Esophagus muscularis mucosa (tissue), 4 donors: ENCODE data around the gene AP1S3. TPM values are rescaled to one million over a fixed set of nuclear protein-coding genes. Genes with fewer than 3 reads are reported as not detected.

Experiments
- DNase-seq: peaks from one replicate; pipeline ENCODE4 v3.0.0-alpha.2; 2017; ENCODE audit errors: extremely low spot score
- H3K27ac ChIP-seq, 4 donors: fragments of 200-600 bp; sonication (generic); replicated peaks in 1 of 4; 1 replicate in 3 of 4; 2 replicates in 1 of 4; pipeline ENCODE4 v1.5.1; 2016 to 2019; ENCODE audit warnings: mild to moderate bottlenecking in 1 of 4
- H3K27me3 ChIP-seq, 4 donors: fragments of 200-600 bp; sonication (generic); one replicate each; pipeline versions ENCODE4 v1.5.1 to v1.6.0; 2016 to 2019
- H3K36me3 ChIP-seq, 4 donors: fragments of 200-600 bp; sonication (generic); one replicate each; pipeline ENCODE4 v1.5.1; 2016 to 2019
- H3K4me1 ChIP-seq, 4 donors: fragments of 200-600 bp; sonication (generic); one replicate each; pipeline ENCODE4 v1.5.1; 2016 to 2019
- H3K4me3 ChIP-seq, 4 donors: fragments of 200-600 bp; sonication (generic); 1 replicate in 2 of 4; 2 replicates in 2 of 4; pipeline ENCODE4 v1.5.1; 2016 to 2019; ENCODE audit warnings: mild to moderate bottlenecking in 4 of 4, moderate library complexity in 1 of 4
- H3K9me3 ChIP-seq, 4 donors: fragments of 200-600 bp; sonication (generic); 1 replicate in 3 of 4; 2 replicates in 1 of 4; pipeline ENCODE4 v1.5.1; 2016 to 2019
- EP300 ChIP-seq: sonication (generic); formaldehyde crosslinking; IDR thresholded peaks from one replicate; pipeline ENCODE4 v1.6.1; 2017; ENCODE audit warnings: antibody characterized with exemption
- POLR2A ChIP-seq: fragments of 450-650 bp; IDR thresholded peaks from one replicate; pipeline ENCODE4 v1.6.1; 2017; ENCODE audit warnings: antibody characterized with exemption, moderate library complexity, mild to moderate bottlenecking, low read depth
- POLR2AphosphoS5 ChIP-seq, 2 donors: sonication (generic); formaldehyde crosslinking; IDR thresholded peaks; one replicate each; pipeline ENCODE4 v1.6.1; 2017; ENCODE audit warnings: antibody characterized with exemption in 2 of 2
- WGBS: methylation state at CpG from one replicate; pipeline ENCODE4 v1.1.5; 2018; 5-methylcytosine and 5-hydroxymethylcytosine counted together
- intact Hi-C: fragments of 100-400 bp; cut with DNase I; formaldehyde crosslinking; loops from one replicate; pipeline ENCODE4 v1.15.1; 2023
- total RNA-seq, 4 donors: library from RNA; depleted of rRNA; stranded (reverse); fragments of >200 nt; gene quantifications; one replicate each; pipeline versions ENCODE4 v1.1.0 to v1.2.1, GENCODE V29; 2016
- TF ChIP-seq, protein P1 (sequence below), 3 experiments: fragments of 200-600 bp in 2 of 3; fragments of 450-650 bp in 1 of 3; sonication (generic) in 2 of 3; IDR thresholded peaks; one replicate each; pipeline ENCODE4 v1.5.1; 2017 to 2019; ENCODE audit warnings: antibody characterized with exemption in 3 of 3, mild to moderate bottlenecking in 2 of 3, moderate library complexity in 1 of 3

Gene AP1S3
- total RNA-seq, 4 donors from 2014 or later = 0.40 to 2.7 (median 0.85) TPM

DNA sequence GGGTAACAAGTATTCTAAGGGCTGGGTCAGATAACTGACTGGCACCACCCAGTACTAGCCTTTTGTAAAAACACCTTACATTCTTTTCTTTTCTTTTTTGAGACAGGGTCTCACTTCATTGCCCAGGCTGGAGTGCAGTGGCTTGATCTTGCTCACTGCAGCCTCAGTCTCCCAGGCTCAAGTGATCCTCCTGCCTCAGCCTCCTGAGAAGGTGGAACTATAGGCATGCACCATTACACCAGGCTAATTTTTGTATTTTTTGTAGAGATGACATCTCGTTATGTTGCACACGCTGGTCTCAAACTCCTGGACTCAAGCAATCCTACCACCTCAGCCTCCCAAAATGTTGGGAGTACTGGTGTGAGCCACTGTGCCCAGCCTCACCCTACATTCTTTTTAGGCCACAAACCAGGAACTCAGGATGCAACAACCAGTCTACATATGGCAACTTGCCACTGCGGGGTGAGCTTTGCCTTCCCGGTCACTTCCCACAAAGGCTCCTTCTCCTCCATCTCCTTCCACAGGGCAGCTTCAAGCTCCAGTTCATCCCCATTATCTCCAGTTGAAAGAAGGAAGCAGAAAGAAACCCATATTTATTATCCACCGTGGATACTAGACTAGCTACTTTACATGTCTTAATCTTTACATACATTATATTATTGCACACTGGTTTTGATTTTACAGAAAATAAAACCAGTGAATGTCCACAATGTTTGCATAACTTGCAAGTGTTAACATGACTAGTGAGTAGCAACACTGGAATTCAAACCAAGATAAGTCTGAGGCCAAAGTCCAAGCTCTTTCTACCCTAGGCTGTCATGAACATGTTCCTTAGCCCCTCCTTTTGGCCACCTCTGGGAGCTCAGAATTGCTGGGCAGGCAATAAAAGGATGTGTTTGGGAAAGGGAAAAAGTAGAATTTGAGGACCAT, 23.7 kb upstream of the AP1S3 start:
- Histone ChIP-seq H3K4me3 (no peak overlapping the region), H3K9me3 (no peaks in the 10 kb centered on the region), H3K36me3 (no peaks in the 10 kb centered on the region), H3K27ac (no peak overlapping the region), H3K27me3 (no peaks in the 10 kb centered on the region), H3K4me1 (no peaks in the 10 kb centered on the region)
- no peak for DNase-seq
- intact Hi-C loops = no loop called here
- 76% methylated on average over 5 of the region's 5 CpGs for WGBS
- TF ChIP-seq, protein P1, sequence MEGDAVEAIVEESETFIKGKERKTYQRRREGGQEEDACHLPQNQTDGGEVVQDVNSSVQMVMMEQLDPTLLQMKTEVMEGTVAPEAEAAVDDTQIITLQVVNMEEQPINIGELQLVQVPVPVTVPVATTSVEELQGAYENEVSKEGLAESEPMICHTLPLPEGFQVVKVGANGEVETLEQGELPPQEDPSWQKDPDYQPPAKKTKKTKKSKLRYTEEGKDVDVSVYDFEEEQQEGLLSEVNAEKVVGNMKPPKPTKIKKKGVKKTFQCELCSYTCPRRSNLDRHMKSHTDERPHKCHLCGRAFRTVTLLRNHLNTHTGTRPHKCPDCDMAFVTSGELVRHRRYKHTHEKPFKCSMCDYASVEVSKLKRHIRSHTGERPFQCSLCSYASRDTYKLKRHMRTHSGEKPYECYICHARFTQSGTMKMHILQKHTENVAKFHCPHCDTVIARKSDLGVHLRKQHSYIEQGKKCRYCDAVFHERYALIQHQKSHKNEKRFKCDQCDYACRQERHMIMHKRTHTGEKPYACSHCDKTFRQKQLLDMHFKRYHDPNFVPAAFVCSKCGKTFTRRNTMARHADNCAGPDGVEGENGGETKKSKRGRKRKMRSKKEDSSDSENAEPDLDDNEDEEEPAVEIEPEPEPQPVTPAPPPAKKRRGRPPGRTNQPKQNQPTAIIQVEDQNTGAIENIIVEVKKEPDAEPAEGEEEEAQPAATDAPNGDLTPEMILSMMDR (IDR thresholded peaks at IDR 0.05) = no peak
- TF ChIP-seq EP300 = no peak
- no peak for TF ChIP-seq POLR2A
- no peak for TF ChIP-seq POLR2AphosphoS5 (IDR thresholded peaks at IDR 0.05)

DNA sequence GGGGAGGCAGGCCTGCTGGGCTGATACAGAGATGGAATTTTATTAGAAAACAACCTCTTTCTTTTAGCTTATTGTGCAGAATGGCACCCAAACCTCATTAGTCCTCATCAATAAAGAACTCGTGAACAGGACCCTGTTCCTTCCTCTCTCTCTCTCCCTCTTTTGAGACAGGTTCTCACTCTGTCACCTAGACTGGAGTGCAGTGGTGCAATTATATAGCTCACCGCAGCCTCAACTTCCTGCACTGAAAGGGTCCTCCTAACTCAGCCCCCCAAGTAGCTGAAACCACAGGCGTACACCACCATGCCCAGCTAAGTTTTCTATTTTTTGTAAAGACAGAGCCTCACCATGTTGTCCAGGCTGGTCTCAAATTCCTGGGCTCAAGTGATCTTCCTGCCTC, 21.7 kb upstream of the AP1S3 start:
- Histone ChIP-seq H3K36me3 (peaks cover 0 to 7% (median 0%) of the 10 kb centered on the region in 4 donors), H3K4me1 (no peaks in the 10 kb centered on the region), H3K27ac (no peak overlapping the region), H3K4me3 (no peak overlapping the region), H3K27me3 (no peaks in the 10 kb centered on the region), H3K9me3 (no peaks in the 10 kb centered on the region)
- TF ChIP-seq EP300 = no peak
- TF ChIP-seq, protein P1 (IDR thresholded peaks at IDR 0.05) = no peak
- TF ChIP-seq POLR2AphosphoS5 (IDR thresholded peaks at IDR 0.05) = no peak
- TF ChIP-seq POLR2A = no peak
- intact Hi-C loops = no loop called here
- DNase-seq = no peak
- WGBS = 78% methylated on average over 3 of the region's 3 CpGs

DNA sequence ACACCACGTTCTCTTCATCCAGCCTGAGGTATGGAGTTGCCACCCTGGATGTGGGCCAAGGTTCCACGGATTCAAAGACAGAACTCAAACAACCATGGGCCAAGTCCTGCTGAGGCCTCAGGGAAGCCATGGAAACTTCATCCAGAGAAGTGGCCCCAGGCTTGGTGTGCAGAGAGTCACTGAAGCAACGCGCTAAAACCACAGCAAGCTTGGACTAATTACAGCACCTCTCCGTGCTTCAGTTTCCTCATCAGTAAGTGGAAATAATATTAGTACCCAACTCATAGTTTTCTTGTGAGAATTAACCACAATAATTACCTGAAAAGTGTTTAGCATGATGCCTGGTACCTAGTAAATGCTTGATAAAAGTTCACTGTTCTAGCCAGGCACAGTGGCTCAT, 19.2 kb upstream of the AP1S3 start:
- no peak for DNase-seq
- WGBS = 82% methylated on average over 5 of the region's 5 CpGs
- Histone ChIP-seq H3K4me3 (no peak overlapping the region), H3K27me3 (no peaks in the 10 kb centered on the region), H3K27ac (no peak overlapping the region), H3K9me3 (no peaks in the 10 kb centered on the region), H3K36me3 (peaks cover 0 to 13% (median 0%) of the 10 kb centered on the region in 4 donors), H3K4me1 (no peaks in the 10 kb centered on the region)
- no peak for TF ChIP-seq POLR2A
- no peak for TF ChIP-seq POLR2AphosphoS5 (IDR thresholded peaks at IDR 0.05)
- TF ChIP-seq EP300 = no peak
- intact Hi-C loops = no loop called here

DNA sequence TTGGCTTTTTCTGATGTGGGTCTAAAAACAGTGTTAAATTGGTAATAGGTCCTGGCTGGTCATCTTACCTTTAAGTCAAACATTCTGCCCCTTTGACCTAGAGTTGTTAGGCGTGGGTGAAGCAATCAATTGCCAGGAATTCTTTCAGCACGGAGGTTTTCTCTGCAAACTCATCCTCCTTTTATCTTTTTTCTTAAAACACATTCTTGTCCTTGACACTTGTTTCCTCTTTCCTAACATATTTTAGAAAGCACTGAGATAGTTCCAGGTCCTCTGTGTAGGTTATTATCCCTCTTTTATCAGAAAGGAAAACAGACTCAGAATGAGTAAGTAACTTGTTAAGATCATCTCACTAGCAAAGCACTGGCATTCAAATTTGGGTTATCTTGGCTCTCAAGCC, 18.6 kb upstream of the AP1S3 start:
- no peaks in the 10 kb centered on the region for H3K27me3 ChIP-seq
- TF ChIP-seq EP300 = no peak
- TF ChIP-seq, protein P1 (IDR thresholded peaks at IDR 0.05) = no peak
- TF ChIP-seq POLR2AphosphoS5 (IDR thresholded peaks at IDR 0.05) = no peak
- TF ChIP-seq POLR2A = no peak
- 52% methylated on average over 2 of the region's 2 CpGs for WGBS
- DNase-seq = no peak
- intact Hi-C loops = no loop called here
- H3K9me3 ChIP-seq = no peaks in the 10 kb centered on the region
- no peaks in the 10 kb centered on the region for H3K4me1 ChIP-seq
- no peak overlapping the region for H3K4me3 ChIP-seq
- no peak overlapping the region for H3K27ac ChIP-seq
- peaks cover 0 to 14% (median 0%) of the 10 kb centered on the region in 4 donors for H3K36me3 ChIP-seq

DNA sequence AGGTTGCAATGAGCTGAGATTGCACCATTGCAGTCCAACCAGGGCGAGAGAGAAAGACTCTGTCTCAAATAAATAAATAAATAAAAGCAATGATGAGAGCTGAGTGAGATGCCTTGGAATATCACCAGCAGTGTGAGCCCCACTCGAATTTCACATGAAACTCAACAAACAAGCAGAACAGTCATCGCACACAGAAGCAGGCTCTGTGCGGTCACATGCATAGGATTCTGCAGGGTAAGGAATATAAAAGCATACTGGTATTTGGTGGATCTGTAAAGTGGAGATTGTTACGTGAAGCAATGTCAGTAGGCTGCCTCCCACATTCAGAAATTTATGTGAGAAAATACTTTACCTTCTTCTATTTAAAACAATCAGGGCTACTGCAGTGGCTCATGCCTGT, 18.0 kb upstream of the AP1S3 start:
- intact Hi-C loops = no loop called here
- no peak overlapping the region for H3K4me3 ChIP-seq
- H3K9me3 ChIP-seq = no peaks in the 10 kb centered on the region
- DNase-seq = no peak
- no peak overlapping the region for H3K27ac ChIP-seq
- no peaks in the 10 kb centered on the region for H3K27me3 ChIP-seq
- H3K4me1 ChIP-seq = no peaks in the 10 kb centered on the region
- WGBS = 91% methylated on average over 5 of the region's 5 CpGs
- TF ChIP-seq EP300 (no peak), POLR2A (no peak), POLR2AphosphoS5 (IDR thresholded peaks at IDR 0.05) (no peak)
- TF ChIP-seq, protein P1 (IDR thresholded peaks at IDR 0.05) = no peak
- H3K36me3 ChIP-seq = peaks cover 0 to 14% (median 0%) of the 10 kb centered on the region in 4 donors
